ENCODE data around the gene EMX1.

Gene EMX1

DNA sequence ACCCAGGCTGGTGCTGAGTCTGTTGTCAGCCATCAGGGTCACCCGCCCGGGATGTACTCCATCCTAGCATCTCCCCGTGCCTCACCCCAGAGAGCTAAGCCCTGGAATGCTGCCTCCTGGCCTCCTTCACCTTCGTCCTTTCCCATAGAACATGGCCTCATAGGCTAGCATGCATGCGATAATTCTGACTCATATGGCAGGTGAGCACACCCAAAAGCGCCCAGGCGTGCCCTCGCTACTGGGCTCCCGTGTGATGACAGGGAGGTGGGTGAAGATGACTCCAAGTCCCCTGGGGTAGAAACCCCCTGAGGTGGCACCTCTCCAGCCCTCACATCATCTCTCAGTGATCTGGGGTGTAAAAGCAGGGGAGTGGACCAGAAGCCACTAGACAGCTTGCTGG is 22.8 kb upstream of the EMX1 start:
- Histone ChIP-seq H3K36me3 (ENCODE audit: insufficient read depth) (no peaks in the 10 kb centered on the region), H3K4me1 (ENCODE audit: low read depth, poor library complexity, severe bottlenecking) (no peaks in the 10 kb centered on the region), H3K4me2 (no peak overlapping the region), H3K9ac (no peak overlapping the region), H2AFZ (ENCODE audit: low read depth) (no peak overlapping the region), H3K79me2 (ENCODE audit: insufficient read depth, low read depth) (no peaks in the 10 kb centered on the region), H3K4me3 (IDR thresholded peaks at IDR 0.05; ENCODE audit: insufficient read depth, low read depth, low read length) (no peak overlapping the region), H3K27ac (no peak overlapping the region), H4K20me1 (ENCODE audit: insufficient read depth) (no peaks in the 10 kb centered on the region), H3K27me3 (ENCODE audit: insufficient read depth, low read depth) (no peaks in the 10 kb centered on the region)
- TF ChIP-seq, protein P1, sequence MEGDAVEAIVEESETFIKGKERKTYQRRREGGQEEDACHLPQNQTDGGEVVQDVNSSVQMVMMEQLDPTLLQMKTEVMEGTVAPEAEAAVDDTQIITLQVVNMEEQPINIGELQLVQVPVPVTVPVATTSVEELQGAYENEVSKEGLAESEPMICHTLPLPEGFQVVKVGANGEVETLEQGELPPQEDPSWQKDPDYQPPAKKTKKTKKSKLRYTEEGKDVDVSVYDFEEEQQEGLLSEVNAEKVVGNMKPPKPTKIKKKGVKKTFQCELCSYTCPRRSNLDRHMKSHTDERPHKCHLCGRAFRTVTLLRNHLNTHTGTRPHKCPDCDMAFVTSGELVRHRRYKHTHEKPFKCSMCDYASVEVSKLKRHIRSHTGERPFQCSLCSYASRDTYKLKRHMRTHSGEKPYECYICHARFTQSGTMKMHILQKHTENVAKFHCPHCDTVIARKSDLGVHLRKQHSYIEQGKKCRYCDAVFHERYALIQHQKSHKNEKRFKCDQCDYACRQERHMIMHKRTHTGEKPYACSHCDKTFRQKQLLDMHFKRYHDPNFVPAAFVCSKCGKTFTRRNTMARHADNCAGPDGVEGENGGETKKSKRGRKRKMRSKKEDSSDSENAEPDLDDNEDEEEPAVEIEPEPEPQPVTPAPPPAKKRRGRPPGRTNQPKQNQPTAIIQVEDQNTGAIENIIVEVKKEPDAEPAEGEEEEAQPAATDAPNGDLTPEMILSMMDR (conservative IDR thresholded peaks at IDR 0.05; ENCODE audit: low read depth, low read length) = no peak

DNA sequence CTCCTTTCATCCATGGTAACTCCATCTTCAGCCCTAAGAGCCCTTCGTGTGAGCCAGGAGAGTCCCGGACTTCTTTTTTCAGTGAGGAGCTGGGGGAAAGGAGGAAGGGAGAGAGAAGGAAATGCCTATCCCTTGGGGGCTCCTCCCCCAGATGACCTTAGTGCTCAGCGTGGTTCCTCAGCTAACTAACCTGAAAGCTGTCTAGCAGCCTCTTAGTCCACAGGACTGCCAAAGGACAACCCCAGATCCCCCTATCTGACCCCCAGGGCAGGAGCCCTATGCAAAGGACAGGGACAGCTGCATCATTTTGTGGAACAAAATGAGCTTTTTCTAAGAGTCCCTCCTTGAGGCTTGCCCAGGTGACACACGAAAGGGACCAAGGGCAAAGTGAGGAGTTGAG is 22.2 kb upstream of the EMX1 start:
- H2AFZ ChIP-seq (ENCODE audit: low read depth) = no peak overlapping the region

DNA sequence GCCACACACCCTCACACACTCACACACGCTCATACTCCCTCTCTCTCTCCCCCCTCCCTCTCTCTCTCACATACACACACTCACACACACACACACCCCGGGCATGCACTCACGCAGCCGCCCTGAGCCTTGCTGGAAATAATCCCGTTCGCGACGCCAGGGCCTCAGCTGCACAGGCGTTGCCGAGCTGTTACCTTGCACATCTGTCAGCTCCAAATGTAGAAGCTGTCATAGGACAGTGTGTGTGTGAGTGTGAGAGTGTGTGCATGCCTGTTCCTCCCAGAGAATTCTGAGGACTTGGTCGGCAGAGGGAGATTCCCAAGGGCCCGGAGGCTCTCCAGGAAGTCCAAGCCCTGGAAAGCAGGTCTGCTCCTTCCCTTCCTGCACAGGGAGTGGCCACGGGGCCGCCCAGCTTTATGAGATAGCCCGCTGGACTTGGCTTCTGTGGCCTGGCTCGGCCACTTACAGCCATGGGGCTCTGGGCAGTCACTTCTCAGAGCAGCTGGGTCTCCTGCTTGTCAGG is 21.5 kb upstream of the EMX1 start:
- H3K27ac ChIP-seq = no peak overlapping the region
- TF ChIP-seq, protein P1 (conservative IDR thresholded peaks at IDR 0.05; ENCODE audit: low read depth, low read length) = no peak
- no peaks in the 10 kb centered on the region for H3K4me1 ChIP-seq (ENCODE audit: low read depth, poor library complexity, severe bottlenecking)
- no peaks in the 10 kb centered on the region for H4K20me1 ChIP-seq (ENCODE audit: insufficient read depth)
- H3K79me2 ChIP-seq (ENCODE audit: insufficient read depth, low read depth) = no peaks in the 10 kb centered on the region
- H3K4me3 ChIP-seq (IDR thresholded peaks at IDR 0.05; ENCODE audit: insufficient read depth, low read depth, low read length) = no peak overlapping the region
- no peak overlapping the region for H3K9ac ChIP-seq
- no peak overlapping the region for H2AFZ ChIP-seq (ENCODE audit: low read depth)
- no peak overlapping the region for H3K4me2 ChIP-seq
- no peaks in the 10 kb centered on the region for H3K27me3 ChIP-seq (ENCODE audit: insufficient read depth, low read depth)
- no peaks in the 10 kb centered on the region for H3K36me3 ChIP-seq (ENCODE audit: insufficient read depth)

More for the DNA sequence above, 22.2 kb upstream of the EMX1 start:
- Histone ChIP-seq H3K4me3 (IDR thresholded peaks at IDR 0.05; ENCODE audit: insufficient read depth, low read depth, low read length) (no peak overlapping the region), H3K79me2 (ENCODE audit: insufficient read depth, low read depth) (no peaks in the 10 kb centered on the region), H3K4me1 (ENCODE audit: low read depth, poor library complexity, severe bottlenecking) (no peaks in the 10 kb centered on the region), H4K20me1 (ENCODE audit: insufficient read depth) (no peaks in the 10 kb centered on the region), H3K27ac (no peak overlapping the region), H3K27me3 (ENCODE audit: insufficient read depth, low read depth) (no peaks in the 10 kb centered on the region), H3K4me2 (no peak overlapping the region), H3K9ac (no peak overlapping the region), H3K36me3 (ENCODE audit: insufficient read depth) (no peaks in the 10 kb centered on the region)
- TF ChIP-seq, protein P1 (conservative IDR thresholded peaks at IDR 0.05; ENCODE audit: low read depth, low read length) = no peak

DNA sequence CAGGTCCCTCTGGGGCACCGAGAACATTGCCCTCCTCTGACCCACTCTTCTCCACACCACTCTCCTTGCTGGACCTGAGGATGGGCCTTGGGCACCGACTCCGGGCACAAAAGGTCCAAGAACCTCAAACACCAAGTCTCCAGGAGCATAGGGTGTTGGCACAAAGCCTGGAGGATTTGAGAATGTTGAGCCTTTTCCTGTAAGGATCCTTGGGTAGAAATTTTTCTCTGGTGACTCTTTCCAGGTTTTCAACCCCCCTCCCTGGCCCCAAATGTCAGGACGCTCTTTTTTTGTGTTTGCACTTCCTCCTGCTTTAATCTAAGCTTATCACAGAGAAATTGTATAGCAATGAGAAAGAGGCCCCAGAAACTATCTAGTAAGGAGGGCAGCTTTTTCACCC is 20.9 kb upstream of the EMX1 start:
- no peak overlapping the region for H3K4me2 ChIP-seq
- no peaks in the 10 kb centered on the region for H3K4me1 ChIP-seq (ENCODE audit: low read depth, poor library complexity, severe bottlenecking)
- no peak overlapping the region for H3K4me3 ChIP-seq (IDR thresholded peaks at IDR 0.05; ENCODE audit: insufficient read depth, low read depth, low read length)
- H2AFZ ChIP-seq (ENCODE audit: low read depth) = no peak overlapping the region
- no peak overlapping the region for H3K9ac ChIP-seq
- no peak overlapping the region for H3K27ac ChIP-seq
- H3K27me3 ChIP-seq (ENCODE audit: insufficient read depth, low read depth) = no peaks in the 10 kb centered on the region
- TF ChIP-seq, protein P1 (conservative IDR thresholded peaks at IDR 0.05; ENCODE audit: low read depth, low read length) = no peak
- no peaks in the 10 kb centered on the region for H3K36me3 ChIP-seq (ENCODE audit: insufficient read depth)
- H4K20me1 ChIP-seq (ENCODE audit: insufficient read depth) = no peaks in the 10 kb centered on the region
- no peaks in the 10 kb centered on the region for H3K79me2 ChIP-seq (ENCODE audit: insufficient read depth, low read depth)

Data from KMS-11 (cell line).